Measurements from ENCODE around the gene GPX4.

GPX4 gene

DNA sequence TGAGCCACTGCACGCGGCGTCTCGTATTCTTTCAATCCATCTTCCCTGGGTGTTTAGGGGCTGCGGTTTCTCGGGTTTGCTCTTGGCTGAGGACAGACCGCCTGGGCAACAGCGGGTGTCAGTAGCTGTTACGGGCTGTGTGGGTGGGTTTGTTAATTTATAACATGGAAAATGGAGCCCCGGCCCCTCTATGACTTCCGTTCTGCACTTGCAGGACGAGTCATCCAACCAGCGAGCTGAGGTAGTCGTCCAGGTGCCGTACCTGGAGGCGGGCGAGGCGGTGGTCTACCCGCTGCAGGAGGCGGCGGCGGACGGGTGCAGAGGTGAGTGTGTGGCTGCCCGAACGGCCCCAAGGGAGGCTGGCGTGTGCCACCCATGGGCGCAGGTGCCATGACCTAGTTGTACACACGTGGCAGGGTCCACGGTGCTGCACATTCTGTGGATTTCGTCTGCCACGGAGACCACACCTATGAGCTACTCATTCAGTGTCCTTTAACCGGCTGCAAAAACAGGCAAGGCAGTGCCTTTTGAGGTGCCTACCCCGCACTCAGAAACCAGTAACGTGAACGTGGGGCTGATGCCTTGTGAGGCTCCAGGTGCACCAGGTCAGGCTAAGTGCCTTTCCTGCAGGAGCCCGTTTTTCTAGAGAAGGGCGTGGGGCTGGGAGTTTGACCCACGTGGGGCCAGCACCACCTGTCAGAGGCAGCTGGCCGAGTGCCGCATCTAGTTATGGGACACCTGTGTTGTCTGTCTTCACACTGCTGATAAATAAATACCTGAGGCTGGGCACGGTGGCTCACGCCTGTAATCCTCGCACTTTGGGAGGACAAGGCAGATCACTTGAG lies 19.5 kb upstream of the GPX4 start:
- no peak for DNase-seq (ENCODE audit: low read depth)

DNA sequence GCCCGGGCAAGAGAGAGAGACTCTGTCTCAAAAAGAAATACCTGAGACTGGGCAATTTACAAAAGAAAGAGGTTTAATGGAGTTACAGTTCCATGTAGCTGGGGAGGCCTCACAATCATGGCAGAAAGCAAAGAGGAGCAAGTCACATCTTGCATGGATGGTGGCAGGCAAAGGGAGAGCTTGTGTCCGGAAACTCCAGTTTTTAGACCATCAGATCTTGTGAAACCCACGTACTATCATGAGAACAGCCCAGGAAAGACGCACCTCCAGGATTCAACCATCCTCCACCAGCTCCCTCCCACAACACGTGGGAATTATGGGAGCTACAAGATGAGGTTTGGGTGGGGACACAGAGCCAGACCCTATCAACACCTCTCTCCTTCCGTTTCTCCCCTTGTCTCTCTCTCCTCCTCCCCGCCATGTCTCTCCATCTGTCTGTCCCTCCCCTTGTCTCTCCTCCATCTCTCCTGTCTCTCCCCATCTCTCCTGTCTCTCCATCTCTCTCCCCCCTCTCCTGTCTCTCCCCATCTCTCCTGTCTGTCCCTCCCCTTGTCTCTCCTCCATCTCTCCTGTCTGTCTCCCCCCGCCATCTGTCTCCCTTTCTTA lies 18.6 kb upstream of the GPX4 start:
- DNase-seq (ENCODE audit: low read depth): no peak

DNA sequence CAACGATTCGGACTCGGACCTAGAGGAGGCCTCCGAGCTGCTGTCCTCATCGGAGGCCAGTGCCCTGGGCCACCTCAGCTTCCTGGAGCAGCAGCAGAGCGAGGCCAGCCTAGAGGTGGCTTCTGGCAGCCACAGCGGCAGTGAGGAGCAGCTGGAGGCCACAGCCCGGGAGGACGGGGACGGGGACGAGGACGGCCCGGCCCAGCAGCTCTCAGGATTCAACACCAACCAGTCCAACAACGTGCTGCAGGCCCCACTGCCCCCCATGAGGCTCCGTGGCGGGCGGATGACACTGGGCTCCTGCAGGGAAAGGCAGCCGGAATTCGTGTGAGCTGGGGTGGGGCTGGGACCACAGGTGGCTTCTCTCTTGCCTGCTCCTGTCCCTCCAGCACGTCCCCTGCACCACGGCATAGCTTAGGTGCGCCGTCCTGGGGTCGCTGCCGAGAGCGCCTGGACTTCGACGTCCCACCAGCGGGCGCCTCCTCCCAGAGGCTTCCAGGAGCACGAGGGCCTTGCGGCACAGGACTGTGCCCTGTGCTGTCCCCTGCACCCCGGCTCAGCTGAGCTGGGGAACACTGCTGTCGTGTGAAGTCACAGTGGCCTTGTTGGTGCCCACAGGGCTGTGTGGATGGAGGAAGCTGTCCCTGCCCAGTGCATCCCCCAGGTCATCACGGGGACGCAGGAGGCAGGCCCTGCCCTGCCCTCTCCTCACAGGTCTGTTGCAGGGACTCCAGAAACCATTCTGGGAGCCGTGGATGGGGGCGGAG lies 17.9 kb upstream of the GPX4 start:
- no peak for DNase-seq (ENCODE audit: low read depth)

DNA sequence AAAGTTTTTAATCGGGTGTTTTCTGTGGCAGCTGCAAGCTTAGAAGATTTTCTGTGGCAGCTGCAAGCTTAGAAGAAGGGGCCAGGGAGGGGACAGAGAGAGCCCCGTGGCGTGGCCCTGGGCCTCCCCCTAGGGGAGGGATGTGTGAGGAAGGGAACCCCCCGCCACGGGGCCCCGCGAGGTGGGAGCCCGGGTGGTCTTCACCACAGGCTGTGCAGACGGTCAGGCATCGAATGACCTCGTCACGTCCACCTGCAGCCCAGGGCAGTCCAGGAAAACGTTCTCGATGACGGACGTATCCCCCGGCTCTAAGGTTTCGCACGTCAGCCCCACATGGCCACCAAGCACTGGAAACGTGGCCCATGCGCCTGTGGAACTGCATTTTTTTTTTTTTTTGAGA lies 17.2 kb upstream of the GPX4 start:
- DNase-seq (ENCODE audit: low read depth): no peak

DNA sequence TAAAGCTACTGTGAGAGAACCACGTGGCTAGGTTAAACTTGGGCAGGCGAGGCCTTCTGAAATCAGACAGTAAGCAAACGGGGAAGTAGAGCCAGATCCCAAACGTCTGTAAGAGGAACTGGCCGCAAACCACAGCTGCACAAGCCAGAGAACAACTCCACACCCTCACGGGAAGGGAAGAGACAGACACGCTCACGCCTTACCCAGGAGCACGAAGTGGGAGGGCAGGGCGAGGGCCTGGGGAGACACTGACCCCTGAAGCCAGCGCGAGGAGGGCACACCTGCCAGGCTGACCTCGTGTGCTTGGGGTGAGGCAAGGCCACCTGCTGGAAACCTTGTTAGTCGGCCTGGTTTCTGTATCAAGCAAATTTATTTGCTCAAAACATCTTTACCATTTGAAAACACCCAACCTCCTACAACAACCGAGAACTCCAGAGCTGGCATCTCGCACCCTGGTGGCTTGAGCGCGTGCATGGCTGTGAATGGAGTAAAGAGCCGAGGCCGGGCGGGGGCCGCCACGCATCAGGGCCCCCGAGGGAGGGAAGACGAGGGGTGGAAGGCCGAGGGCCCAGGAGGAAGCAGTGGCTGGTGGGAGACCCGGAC lies 15.9 kb upstream of the GPX4 start:
- no peak for DNase-seq (ENCODE audit: low read depth)

DNA sequence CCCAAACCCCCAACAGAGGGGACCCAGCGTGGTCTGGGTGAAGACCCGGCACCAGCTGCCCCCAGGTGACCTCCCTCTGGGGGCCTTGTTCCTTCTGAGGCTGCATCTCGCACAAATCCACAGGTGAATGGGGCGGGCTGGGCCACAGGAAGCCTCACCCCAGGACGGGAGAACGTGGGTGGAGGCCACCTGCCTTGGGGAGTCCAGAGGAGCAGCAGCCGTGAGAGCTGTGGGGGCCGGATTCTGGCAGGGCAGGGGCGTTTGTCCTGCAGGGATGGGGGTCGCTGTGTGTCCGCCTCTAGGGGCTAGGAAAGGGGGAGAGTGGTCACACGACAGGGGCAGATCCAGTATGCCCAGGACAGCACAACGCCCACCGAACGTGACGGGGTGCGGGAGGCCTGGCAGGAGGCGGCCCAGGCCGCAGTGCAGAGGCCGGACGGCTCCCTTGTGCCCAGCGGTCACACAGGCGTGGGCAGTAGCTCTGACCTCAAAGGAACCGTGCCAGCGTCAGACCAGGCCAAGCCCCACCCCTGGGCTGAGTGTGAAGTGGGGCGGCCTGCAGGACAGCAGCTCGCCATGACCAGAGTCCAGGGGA lies 15.3 kb upstream of the GPX4 start:
- DNase-seq (ENCODE audit: low read depth): no peak

DNA sequence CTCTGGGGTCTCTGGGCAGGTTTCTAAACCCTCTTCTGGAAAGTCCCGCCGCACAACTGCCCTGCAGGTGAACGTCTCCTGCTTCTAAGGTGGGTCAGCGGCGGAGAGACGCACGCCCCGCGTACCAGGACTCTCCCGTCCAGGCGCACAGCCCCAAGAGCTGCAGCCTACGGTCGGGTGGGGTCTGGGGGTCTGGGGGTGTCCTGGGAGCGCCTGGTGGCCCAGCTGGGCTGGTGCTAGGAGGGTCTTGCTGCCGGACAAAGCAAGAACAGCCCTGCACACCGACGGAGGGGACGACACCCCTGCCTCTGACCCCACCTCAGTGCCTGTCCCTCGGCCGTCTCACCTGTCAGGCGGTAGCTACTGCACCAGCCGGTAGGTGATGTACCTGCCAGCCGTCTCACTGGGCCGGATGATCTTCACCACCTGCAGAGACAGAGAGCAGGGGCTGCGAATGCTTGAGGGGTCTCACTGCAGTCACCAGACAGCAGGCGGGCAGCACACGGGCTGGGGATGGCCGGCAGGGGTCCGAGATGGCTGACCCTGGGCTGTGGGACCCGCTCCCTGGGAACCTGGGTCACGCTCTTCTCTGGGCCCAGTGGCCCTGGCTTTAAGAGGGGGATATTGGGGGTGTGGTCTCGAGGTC lies 14.5 kb upstream of the GPX4 start:
- DNase-seq (ENCODE audit: low read depth): no peak

DNA sequence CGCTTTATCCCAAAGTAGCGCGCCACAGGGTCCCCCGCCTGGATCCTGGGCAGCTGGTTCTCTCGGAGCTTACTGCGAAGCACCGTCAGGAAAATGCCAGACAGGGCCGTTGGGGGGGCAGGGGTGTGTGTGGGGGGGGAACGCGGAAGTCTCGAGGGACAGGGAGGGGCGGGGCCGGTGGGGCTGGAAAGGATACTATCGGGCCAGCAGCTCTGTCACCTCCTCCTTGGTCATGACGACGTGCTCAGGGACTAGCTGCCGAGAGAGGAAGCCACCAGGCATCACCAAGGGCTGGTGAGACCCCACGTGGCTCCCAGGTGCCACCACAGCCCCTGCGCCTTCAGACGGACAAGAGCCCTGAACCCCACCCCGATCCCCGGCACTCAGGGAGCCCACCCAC lies 13.9 kb upstream of the GPX4 start:
- DNase-seq (ENCODE audit: low read depth): no peak

DNA sequence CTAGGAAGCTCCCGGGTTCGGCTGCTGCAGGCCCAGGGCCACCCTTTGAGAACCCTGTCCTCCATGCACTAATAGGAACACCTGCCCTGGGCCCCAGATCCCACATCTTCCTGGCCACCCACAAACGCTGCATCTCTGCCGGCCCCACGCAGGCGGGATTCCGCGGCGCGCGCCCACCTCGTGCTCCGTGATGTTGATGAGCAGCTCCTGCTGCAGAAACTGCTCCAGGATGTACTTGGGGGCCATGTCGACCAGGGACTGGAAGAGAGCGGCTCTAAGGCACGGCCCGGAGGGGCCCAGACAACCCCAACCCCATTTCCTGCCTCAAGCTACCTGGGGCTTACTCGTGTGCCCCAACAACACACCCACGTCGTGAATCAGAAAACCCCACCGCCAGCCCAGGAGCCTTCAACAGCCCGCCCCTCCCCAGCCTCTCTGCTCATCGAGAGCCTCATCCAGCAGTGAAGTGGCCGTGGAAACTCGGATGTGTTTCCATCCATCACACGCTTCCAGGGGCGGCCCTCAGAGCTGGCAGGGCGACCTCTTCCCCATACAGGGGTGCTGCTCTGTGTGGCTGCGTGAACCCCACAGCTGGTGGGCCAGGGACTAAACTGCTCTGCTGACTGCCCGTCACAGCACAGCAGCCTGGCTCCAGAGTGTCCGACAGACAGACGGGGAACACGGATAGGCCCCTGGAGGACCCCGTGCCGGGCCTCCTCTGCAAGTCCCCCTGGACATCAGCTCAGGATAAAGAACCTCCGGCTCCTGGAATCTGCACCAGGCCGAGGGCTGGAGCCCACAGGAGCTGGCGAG lies 12.9 kb upstream of the GPX4 start:
- DNase-seq (ENCODE audit: low read depth): no peak

DNA sequence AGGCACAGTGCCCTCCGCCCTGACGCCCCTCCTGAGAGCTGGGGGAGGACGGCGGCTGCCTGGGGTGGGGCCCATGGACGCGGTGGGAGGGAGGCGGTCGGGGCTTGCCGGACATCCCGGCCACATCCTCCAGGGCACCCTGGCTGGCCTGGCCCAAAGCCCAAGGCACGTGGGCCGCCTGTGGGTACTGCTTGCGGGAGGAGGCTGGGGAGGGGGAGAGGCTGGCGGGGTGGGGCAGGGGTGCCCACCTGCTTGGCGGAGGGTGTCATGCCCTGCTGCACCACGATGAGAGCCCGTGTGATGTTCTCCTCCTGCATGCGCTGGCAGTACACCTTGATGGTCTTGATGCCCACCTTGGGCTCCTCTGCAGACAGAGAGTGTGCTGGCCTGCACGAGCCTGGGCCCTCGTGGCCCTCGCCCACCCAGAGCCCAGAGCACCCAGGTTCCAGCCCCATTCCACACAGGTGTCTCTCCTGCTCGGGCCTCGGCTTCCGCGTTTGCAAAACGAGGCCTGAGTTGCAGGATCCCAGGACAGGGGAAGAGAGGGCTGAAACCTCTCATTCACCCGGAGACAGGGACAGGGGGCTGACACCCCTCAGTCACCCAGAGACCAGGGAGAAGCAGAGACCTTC lies 12.1 kb upstream of the GPX4 start:
- no peak for DNase-seq (ENCODE audit: low read depth)

DNA sequence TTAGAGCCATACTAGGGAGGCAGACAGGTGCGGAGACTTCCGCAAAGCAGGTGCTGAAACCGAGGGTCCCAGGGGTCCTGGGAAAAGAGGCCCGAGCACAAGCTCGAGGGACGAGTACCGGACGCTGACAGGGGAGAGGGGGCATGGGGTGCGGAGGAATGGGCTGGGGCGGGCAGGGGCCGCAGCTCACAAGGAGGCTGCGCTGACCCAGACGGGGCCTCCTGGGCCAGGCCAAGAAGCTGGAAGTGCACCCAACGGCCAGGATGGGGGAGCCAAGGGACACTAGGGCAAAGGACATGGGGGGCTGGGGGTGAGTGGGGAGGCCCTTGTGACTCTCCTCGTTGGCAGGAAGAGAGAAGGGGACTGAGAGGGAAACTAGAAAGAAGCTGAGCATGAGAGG lies 10.5 kb upstream of the GPX4 start:
- DNase-seq (ENCODE audit: low read depth): no peak

DNA sequence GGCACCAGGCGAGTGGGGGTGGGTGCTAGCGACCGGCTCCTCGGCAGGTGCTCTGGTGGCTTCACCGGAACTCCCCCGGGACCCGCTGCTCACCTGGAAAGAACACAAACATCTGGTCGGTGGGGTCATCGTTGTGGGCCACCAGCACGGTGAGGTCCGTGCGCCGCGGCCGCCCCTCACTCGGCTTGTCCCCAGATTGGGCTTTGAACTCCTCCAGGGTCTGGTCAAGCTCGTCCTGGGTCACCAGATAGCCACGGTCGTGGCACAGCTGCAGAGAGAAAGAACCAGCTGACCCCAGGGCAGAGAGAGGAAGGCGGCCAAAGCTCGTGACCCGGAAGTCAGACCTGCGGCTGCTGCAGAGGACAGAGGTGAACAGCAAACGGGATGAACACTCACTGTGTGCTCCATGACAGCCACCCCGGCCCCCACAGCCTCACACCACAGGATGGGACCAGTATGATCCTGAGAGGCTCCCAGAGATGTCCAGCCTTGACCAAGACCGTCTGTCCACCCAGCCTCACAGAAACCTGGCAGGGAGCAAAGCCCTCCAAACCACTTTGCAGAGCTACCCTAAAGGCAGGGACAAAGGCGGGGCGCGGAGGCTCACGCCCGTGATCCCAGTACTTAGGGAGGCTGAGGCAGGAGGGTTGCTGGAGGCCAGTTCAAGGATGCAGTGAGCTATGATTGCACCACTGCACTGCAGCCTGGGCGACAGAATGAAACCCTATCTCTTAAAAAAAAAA lies 9.8 kb upstream of the GPX4 start:
- DNase-seq (ENCODE audit: low read depth): no peak

DNA sequence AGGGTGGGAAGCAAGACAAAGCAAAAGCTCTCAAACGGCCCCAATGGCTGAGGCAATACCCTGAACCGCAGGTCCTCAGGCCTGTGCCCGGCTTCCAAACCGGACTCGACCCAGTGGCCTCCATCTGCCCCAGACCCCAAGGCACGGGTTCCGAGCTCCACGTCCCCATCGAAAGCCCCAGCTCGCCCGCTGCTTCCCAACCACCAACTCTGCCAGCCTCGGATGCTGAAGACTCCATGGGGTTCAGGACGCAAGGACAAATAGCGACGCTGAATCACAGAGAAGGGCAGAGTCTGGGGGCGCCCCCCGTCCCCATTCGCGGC lies 9.2 kb upstream of the GPX4 start:
- DNase-seq (ENCODE audit: low read depth): no peak

DNA sequence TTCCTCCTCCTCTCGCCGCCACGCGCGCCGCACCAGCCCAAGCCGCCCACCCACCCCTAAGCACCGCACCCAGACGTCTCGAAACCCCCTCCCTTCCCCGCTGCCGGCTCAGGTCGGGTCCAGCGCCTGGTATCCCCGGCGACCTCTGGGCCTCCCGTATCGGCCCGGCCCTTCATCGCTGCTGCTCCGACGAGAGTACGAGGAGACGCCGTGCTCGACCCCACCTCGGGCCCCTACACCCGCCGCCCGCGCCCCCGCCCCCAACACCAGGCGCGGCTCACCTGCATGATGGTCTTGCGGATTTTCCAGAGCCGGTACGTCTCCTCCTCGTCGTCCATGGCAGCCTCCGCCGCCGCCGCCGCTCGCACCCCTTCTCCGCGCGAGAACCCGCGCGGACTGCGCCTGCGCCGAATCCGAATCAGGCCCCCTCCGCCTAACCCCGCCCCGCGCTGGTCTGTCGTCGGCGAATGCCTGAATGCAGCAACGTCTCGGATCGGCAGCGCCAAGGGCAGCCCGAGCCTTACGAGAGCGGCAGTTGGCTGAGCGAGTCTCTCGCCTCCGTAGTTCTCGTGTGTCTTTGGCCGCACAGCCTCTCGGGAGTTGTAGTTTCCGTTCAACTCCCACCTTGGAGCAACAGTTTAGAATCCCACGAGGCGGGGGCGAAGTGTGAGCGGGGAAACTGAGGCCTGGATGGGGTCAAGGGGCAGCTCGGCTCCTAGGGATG lies 8.7 kb upstream of the GPX4 start, which contains the start of gene POLR2E:
POLR2E (minus strand) TSS at position 398 of the 724 bp plus-strand sequence; CDS start at position 338, 60 bp downstream.
- peak; percentile 88 for DNase-seq (ENCODE audit: low read depth)

DNA sequence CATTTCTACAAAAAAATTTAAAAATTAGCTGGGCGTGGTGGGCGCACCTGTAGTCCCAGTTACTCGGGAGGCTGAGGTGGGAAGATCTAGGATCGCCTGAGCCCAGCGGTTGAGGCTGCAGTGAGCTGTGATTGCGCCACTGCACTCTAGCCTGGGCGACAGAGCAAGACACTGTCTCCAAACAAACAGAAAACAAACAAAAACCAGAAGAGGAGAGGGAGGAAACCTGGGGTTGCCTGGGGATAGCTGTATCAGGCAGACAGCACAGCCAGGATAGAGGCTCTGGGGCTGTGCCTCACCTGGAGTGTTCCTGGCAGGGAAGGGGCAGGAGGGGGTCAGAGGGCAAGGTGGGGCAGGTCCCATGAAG lies 6.0 kb upstream of the GPX4 start:
- DNase-seq (ENCODE audit: low read depth): no peak

DNA sequence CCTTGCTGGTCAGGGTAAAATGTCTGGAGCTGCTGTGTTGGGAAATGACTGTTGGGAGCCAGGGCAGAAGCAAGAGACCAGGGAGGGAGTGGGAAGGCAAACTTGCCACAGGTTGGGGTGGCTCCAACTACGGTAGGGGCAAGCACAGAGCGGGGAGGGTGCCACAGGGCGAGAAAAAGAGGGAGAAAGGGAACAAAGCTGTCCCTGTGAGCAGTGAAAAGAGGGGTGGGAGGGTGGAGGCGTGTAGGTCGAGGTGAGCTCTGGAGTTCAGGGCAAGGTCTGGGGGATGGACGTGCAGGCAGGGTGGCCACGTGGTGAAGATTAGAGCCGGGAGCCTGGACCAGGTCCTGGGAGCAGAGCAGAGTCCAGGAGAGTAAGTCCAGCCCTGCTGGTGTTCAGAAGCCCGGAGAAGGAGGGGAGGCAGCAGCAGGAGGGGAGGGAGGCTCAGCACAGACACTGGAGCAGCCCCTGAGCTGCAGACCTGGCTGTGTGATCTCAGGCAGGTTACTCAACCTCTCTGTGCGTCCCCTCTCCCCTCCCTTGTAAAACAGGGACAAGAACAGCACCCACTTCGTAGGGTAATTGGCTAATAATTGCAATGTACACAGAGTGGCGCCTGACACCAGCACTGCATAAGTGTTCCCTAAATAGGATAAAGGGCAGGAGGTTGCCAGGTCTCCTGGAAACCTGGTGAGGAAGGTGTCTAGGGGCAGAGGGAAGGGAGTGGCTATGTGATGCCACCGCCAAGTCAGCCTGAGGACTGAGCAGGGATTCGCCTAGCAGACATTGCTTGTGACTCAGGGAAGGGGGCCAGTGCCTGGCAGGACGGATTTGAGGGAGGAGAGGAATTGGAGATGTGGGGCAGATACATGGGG lies 5.4 kb upstream of the GPX4 start:
- DNase-seq (ENCODE audit: low read depth): no peak

DNA sequence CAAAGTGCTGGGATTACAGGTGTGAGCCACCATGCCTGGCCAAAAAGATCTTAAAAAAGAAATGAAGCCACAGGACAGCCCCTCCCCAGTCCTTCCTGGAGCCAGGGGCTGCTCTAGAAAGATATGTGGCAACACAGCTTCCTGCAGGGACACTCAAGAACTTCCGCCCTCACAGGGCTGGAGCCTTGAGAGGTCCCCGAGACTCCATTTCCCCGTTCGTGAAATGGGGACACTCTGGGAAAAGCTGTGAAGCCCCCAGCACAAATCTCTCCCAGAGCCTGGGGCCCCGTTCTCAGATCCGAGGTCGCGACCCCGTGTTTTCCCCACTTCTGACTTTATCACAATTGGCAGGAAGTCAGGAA lies 2.5 kb upstream of the GPX4 start:
- no peak for DNase-seq (ENCODE audit: low read depth)
